ENCODE measurements around the gene ATP5F1D. TPM values are rescaled to one million over a fixed set of nuclear protein-coding genes. Genes with fewer than 3 reads are reported as not detected.

ATP5F1D gene
- total and polyA plus RNA-seq, 2 of the 13 experiments (the other 11 are each of a cell fraction or from before 2014, with no cell fraction given), result 39.4 to 78.7 TPM

- TF ChIP-seq ETV5 (CRISPR knock-in tag; IDR thresholded peaks at IDR 0.05; ENCODE audit: borderline replicate concordance) (0 out of 2 replicates have a peak, but pooled peaks have one; percentile 5), SNAPC4 (CRISPR knock-in tag; IDR thresholded peaks at IDR 0.05) (no peak), CREBL2 (CRISPR knock-in tag; IDR thresholded peaks at IDR 0.05; ENCODE audit: borderline replicate concordance) (peak; percentile 89; the same call in 1 of the 2 replicates), JUNB (CRISPR knock-in tag; IDR thresholded peaks at IDR 0.05; ENCODE audit: borderline replicate concordance) (peak; percentile 22; the same call in 1 of the 2 replicates), ZSCAN12 (CRISPR knock-in tag; IDR thresholded peaks at IDR 0.05) (peak; percentile 7; the same call in 1 of the 2 replicates), THAP11 (CRISPR knock-in tag; IDR thresholded peaks at IDR 0.05) (peak; percentile 89), ZSCAN21 (CRISPR knock-in tag; IDR thresholded peaks at IDR 0.05; ENCODE audit: borderline replicate concordance) (peak; percentile 77; the same call in 1 of the 2 replicates), ZNF251 (CRISPR knock-in tag; IDR thresholded peaks at IDR 0.05) (no peak), HNF4G (IDR thresholded peaks at IDR 0.05; ENCODE audit: borderline replicate concordance, low read depth, low read length) (no peak), HNF4G (CRISPR knock-in tag; IDR thresholded peaks at IDR 0.05; ENCODE audit: borderline replicate concordance, low read depth) (no peak), ATF2 (CRISPR knock-in tag; IDR thresholded peaks at IDR 0.05) (0 out of 2 replicates have a peak, but pooled peaks have one; percentile 4), SRSF9 (IDR thresholded peaks at IDR 0.05; ENCODE audit: borderline replicate concordance, insufficient read depth, low read depth, low read length, poor library complexity, severe bottlenecking) (no peak), KLF12 (CRISPR knock-in tag; IDR thresholded peaks at IDR 0.05; ENCODE audit: borderline replicate concordance) (no peak), ZFP1 (CRISPR knock-in tag; IDR thresholded peaks at IDR 0.05) (no peak), ZNF232 (CRISPR knock-in tag; IDR thresholded peaks at IDR 0.05; ENCODE audit: borderline replicate concordance) (no peak), TOPORS (CRISPR knock-in tag; IDR thresholded peaks at IDR 0.05) (peak; percentile 94), ZNF710 (CRISPR knock-in tag; IDR thresholded peaks at IDR 0.05; ENCODE audit: borderline replicate concordance) (no peak; the same call in 1 of the 2 replicates), ATF7-NPFF (CRISPR knock-in tag; IDR thresholded peaks at IDR 0.05; ENCODE audit: low read depth) (peak; percentile 94; the same call in 1 of the 2 replicates), ZNF24 (IDR thresholded peaks at IDR 0.05) (0 out of 2 replicates have a peak, but pooled peaks have one; percentile 19), CREB1 (IDR thresholded peaks at IDR 0.05) (peak; percentile 90), CREB1 (CRISPR knock-in tag; IDR thresholded peaks at IDR 0.05) (peak; percentile 84)
Measured at GRCh38 chr19:1275260-1275975, 33.9 kb downstream of the ATP5F1D start, which contains the start of gene FAM174C (continued).

All from HepG2 (cell line).